ENCODE measurements around the gene RASGRP4. TPM values are rescaled to one million over a fixed set of nuclear protein-coding genes. Genes with fewer than 3 reads are reported as not detected.
"Not testable (repeated sequence)": the region's sequence is repeated elsewhere in the genome, so short reads cannot be mapped to it uniquely, and the experiment has no call there.

Gene RASGRP4
- polyA plus RNA-seq, 2 of the 4 experiments (the other 2 are of a cell fraction), result 0.22 to 0.30 TPM

GRCh38 chr19:38362946-38363688 lies 62.9 kb downstream of the RASGRP4 start:
- ChIA-PET CTCF (interaction anchor here (0.6 to 3.5 kb wide), 7 partner anchors 9 to 128 kb away, joined by 3 to 15 read pairs (median 5); partner anchors contain the start of genes CATSPERG, FAM98C and PSMD8), POLR2A (interaction anchor here (1.2 to 3.0 kb wide), 5 partner anchors 11 to 567 kb away, joined by 3 to 41 read pairs (median 9); partner anchors contain the start of genes C19orf33, FAM98C, GGN and MRPS12)
- not testable (repeated sequence) for H3K9me3 ChIP-seq; ATAC-seq; DNase-seq (ENCODE audit: low read depth in 1 of 2, low spot score in 1 of 2); H3K4me1 ChIP-seq; FAIRE-seq
- peak overlapping the region; percentile 86 for H3K4me2 ChIP-seq
- peak overlapping the region; percentile 65 for H3K4me3 ChIP-seq
- peak overlapping the region; percentile 62 to 81; a peak in 4 of 6 replicates for H3K27ac ChIP-seq
- 63% methylated on average over 15 of the region's 16 CpGs for WGBS (ENCODE audit: missing lambda C conversion rate)

GRCh38 chr19:38362076-38362945 lies 63.7 kb downstream of the RASGRP4 start:
- peak overlapping the region; percentile 62 to 81 for H3K27ac ChIP-seq
- POLR2A ChIA-PET, result interaction anchor here (0.5 to 3.0 kb wide), 9 partner anchors 11 to 568 kb away, joined by 3 to 41 read pairs (median 5); partner anchors contain the start of genes C19orf33, FAM98C, GGN and MRPS12
- FAIRE-seq (peak; percentile 49), ATAC-seq (peak; percentile 72 to 80), DNase-seq (ENCODE audit: low read depth in 1 of 2, low spot score in 1 of 2) (peak; percentile 92 to 94)
- CTCF ChIA-PET, result interaction anchor here (0.6 to 1.6 kb wide), 14 partner anchors 8 to 855 kb away, joined by 3 to 6 read pairs (median 3); partner anchors contain the start of genes CATSPERG, FAM98C, PPP1R14A and PSMD8
- peaks cover 9% of the 10 kb centered on the region; the same call in 1 of the 3 replicates for H3K4me1 ChIP-seq
- H3K9me3 ChIP-seq, result no peaks in the 10 kb centered on the region
- peak overlapping the region; percentile 65 for H3K4me3 ChIP-seq
- TF ChIP-seq JUNB (IDR thresholded peaks at IDR 0.05), result no peak
- no peak for TF ChIP-seq SREBF2 (IDR thresholded peaks at IDR 0.05)
- no peak for TF ChIP-seq RCOR1 (IDR thresholded peaks at IDR 0.05; ENCODE audit: low read depth, low read length)
- TF ChIP-seq PHF8 (IDR thresholded peaks at IDR 0.05; ENCODE audit: borderline replicate concordance, low read depth), result peak; percentile 63; the same call in 1 of the 2 replicates
- TF ChIP-seq SMC3 (IDR thresholded peaks at IDR 0.05), result no peak
- TF ChIP-seq FOXS1 (CRISPR knock-in tag; IDR thresholded peaks at IDR 0.05), result no peak
- TF ChIP-seq ZFP36 (IDR thresholded peaks at IDR 0.05; ENCODE audit: borderline replicate concordance, partially characterized antibody), result no peak
- no peak for TF ChIP-seq FOSB (CRISPR knock-in tag; IDR thresholded peaks at IDR 0.05)
- TF ChIP-seq CEBPB (IDR thresholded peaks at IDR 0.05), result no peak
- peak; percentile 77 for TF ChIP-seq E2F6 (IDR thresholded peaks at IDR 0.05; ENCODE audit: borderline replicate concordance, low read depth)
- TF ChIP-seq CBX8 (IDR thresholded peaks at IDR 0.05), result no peak
- TF ChIP-seq RAD21 (conservative IDR thresholded peaks at IDR 0.05 in 1 of 2, IDR thresholded peaks at IDR 0.05 in 1 of 2), result no peak
- TF ChIP-seq PBX3 (IDR thresholded peaks at IDR 0.05), result 0 out of 2 replicates have a peak, but pooled peaks have one; percentile 13
- TF ChIP-seq KDM5A (IDR thresholded peaks at IDR 0.05), result no peak
- TF ChIP-seq TP53 (CRISPR knock-in tag; IDR thresholded peaks at IDR 0.05), result no peak
- 0 out of 2 replicates have a peak, but pooled peaks have one; percentile 36 for TF ChIP-seq RFX5 (IDR thresholded peaks at IDR 0.05)
- no peak for TF ChIP-seq CHD4 (IDR thresholded peaks at IDR 0.05; ENCODE audit: borderline replicate concordance)
- peak in 1 of 2 experiments; percentile 68; a peak in 1 of 5 replicates for TF ChIP-seq JUN (IDR thresholded peaks at IDR 0.05)
- no peak for TF ChIP-seq HOXA7 (CRISPR knock-in tag; IDR thresholded peaks at IDR 0.05)
- TF ChIP-seq HOXB13 (CRISPR knock-in tag; IDR thresholded peaks at IDR 0.05; ENCODE audit: low read depth), result no peak
- 0 out of 2 replicates have a peak, but pooled peaks have one; percentile 30 for TF ChIP-seq RNF2 (IDR thresholded peaks at IDR 0.05; ENCODE audit: borderline replicate concordance, low read depth)
- no peak for TF ChIP-seq FOSL2 (IDR thresholded peaks at IDR 0.05)
- peak; percentile 4; the same call in 1 of the 2 replicates for TF ChIP-seq FOSL2 (CRISPR knock-in tag; IDR thresholded peaks at IDR 0.05)
- no peak for TF ChIP-seq MAFK (IDR thresholded peaks at IDR 0.05; ENCODE audit: partially characterized antibody)
- TF ChIP-seq EHF (CRISPR knock-in tag; IDR thresholded peaks at IDR 0.05), result no peak
- no peak for TF ChIP-seq ESRRA (IDR thresholded peaks at IDR 0.05; ENCODE audit: borderline replicate concordance, low read length)
- TF ChIP-seq TFCP2L1 (CRISPR knock-in tag; IDR thresholded peaks at IDR 0.05), result no peak
- TF ChIP-seq CHD2 (IDR thresholded peaks at IDR 0.05; ENCODE audit: low read length, partially characterized antibody), result no peak
- peak; percentile 57 for TF ChIP-seq POLR2A (IDR thresholded peaks at IDR 0.05; ENCODE audit: low read length)
- TF ChIP-seq MAX (IDR thresholded peaks at IDR 0.05), result peak; percentile 74
- WGBS (ENCODE audit: missing lambda C conversion rate), result 2% methylated on average over 68 of the region's 68 CpGs
- peak overlapping the region; percentile 86 for H3K4me2 ChIP-seq

All from A549 (cell line).